AML-193 (cell line): ENCODE results near the gene CCBE1.
"Not testable (repeated sequence)": the region's sequence is repeated elsewhere in the genome, so short reads cannot be mapped to it uniquely, and the experiment has no call there.

Experiments
- DNase-seq, 2 experiments: peaks; one replicate each; lab custom pipeline; 2025; lab: John Stamatoyannopoulos, UW

Gene CCBE1

GRCh38 chr18:59539108-59539507 is 158.1 kb downstream of the CCBE1 start:
- no peak for DNase-seq

DNA sequence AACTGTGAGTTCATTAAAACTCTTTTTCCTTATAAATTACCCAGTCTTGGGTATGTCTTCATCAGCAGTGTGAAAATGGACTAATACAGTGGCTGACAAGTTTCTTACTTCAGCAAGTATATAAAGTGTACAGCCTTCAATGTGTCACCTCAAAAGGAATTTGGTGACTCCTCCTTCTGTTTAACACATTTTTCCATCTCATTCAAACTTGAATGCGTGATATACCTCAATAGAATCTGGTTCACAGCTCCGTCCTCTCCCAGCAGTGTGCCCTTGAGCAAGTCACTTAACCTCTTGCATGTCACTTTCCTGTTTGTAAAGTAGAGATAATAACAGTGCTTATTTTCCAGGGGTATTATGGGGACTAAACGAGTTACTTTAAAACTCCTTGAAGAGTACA is 159.6 kb downstream of the CCBE1 start:
- no peak for DNase-seq

- DNase-seq = no peak
Observed at GRCh38 chr18:59536166-59536565, 161.1 kb downstream of the CCBE1 start.

DNA sequence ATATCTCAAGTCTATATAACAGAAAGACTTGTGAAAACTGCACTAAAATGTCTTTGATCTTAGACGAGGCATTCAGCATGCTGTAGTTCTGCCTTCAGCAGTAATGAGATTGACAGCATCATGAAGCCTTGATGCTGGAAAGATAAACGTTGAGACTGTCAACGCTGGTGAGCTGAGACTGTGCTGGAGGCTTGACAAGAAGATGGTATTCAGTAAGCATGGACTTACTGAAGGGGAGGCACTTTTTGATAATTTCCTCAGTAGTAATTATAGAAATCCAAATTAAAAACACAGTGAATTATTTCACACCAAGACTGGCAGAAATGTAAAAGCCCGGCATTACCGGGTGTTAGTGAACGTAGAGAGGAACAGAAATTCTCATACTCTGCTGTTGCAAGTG is 162.2 kb downstream of the CCBE1 start:
- DNase-seq = no peak

DNA sequence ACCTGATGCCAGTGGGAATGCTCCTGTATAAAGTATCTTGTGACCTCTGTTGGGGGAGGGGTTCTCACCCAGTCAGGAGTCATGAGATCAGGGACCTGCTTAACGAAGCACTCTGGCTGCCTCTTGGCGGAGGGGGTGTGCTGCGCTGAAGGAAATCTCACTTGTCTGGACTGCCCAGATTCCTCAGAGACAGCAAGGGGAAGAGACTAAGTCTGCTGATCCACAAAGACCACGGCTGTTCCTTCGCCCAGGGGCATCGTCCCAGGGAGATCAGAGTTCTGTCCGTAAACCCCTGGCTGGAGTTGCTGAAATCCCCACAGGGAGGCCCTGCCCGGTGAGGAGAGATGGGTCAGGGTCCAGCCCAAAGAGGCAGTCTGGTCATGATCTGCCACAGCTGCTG is 168.4 kb downstream of the CCBE1 start:
- DNase-seq = no peak

DNA sequence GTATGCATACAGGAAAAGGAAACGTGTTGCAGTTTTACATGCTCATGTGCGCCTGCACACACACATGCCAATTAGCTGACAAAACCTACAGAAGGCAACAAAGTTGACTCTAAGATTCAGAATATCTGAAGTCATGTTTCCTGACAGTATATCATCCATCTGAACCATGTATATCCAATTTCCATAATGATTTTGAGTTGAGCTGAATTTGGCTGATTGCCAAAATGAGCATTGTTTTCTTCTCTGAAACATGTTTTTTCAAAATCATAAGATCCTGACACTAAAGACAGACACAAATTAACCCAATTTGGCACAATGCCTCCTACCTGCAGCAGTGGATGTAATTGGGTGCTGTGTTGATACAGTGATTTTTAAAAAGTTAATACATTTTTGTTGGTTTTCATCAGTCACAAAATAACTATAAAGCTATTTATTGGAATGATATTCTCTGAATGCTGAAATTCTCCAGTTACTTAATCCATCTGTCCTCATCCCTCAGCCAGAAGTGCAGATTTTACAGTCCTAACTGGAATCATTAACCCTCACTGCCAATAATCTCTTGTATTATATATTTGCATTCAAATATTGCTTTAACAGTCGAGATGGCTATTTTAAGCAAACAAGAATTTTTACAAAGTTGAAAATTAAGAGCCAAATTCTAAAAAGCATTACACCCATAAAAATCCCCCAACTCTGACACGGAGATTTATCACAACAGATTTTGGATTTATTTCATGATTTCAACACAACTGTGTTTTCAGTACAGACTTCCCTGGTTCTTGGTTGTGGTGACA is 176.5 kb downstream of the CCBE1 start:
- no peak for DNase-seq

- no peak for DNase-seq
Observed at GRCh38 chr18:59518705-59519104, 178.5 kb downstream of the CCBE1 start.

- DNase-seq = no peak
Observed at GRCh38 chr18:59517446-59518165, 179.6 kb downstream of the CCBE1 start.

- no peak for DNase-seq
Observed at GRCh38 chr18:59516356-59517155, 180.7 kb downstream of the CCBE1 start.

GRCh38 chr18:59515956-59516355 is 181.3 kb downstream of the CCBE1 start:
- not testable (repeated sequence) for DNase-seq

DNA sequence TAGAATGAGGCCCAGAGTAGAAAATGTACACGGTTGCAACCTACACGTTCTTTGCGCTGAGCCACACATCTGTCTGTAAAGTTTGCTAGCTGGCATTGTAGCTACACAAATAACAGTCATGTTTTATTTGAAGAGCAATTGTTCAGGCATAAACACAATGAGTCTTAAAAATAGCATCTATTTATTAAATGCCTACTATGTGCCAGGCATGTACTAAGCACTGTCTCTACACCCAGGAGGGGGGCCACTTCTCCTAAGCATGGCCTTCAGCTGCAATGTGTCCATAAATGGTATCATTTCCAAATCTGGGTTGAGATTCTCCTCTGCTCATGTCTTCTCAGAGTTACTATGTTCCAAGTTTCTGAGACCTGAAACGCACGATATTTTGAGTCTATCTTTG is 182.1 kb downstream of the CCBE1 start:
- no peak for DNase-seq

DNA sequence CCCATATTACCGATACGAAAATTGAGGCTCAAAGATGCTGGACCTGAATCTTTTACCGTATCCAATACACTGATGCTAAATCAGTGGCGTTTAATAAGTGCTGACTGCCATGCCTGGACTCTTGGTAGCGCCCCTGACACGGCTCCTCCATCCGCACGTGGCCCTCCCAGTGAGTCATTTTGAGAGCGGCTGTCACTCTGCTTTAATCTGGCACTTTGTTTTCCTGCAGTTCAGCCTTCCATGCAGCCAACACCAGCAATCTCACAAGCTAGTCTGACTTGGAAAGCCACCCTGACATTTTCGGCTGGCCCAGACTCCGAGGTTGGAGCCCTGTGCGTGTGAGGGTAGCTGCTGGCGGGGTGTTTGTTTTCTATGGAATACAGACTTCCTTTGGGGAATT is 183.0 kb downstream of the CCBE1 start:
- DNase-seq = no peak

- DNase-seq = no peak
Observed at GRCh38 chr18:59512025-59512755, 185.0 kb downstream of the CCBE1 start.

- DNase-seq = no peak
Observed at GRCh38 chr18:59509481-59510442, 187.5 kb downstream of the CCBE1 start.

- no peak for DNase-seq
Observed at GRCh38 chr18:59505356-59505755, 191.9 kb downstream of the CCBE1 start.

DNA sequence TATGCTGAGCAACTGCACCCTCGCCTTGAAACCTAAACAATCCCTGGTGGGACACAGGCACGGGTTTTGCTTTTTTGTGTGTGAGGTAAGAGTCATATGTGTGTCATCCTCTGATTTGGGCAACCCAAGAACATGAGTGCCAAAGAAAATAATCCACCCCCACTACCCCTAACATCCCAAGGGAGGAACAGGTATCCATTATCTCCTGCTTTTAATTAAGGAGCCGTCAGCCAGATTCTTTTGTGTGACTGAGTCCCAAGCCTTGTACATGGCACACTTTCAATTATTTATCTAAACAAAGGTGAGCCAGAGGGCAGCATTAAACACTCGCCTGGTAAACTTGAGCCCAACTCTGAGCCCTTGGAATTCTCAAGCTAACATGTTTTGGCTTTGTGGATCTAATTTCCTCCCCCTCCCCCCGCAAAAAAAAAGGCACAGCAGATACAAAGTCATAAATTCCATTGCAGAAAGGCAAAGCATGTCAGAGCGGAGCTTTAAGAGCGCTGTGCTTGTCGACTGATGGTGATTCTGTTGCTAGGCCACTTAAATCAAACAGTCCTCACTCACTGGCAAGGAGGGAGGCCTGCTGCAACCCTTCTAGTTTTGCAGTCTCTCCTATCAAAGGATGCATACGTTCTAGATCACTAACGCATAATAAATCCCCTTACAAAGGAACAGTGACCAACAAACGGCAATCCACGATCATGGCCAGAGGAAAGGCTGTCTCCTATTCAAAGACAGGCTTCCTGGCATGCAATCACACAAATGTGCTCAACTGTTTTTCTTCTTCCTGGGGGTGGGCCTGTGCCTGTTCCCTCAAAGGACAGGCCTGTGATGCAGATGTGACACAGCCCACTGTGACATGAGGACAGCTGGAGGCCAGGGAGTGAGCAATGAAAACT is 194.7 kb downstream of the CCBE1 start:
- no peak for DNase-seq

- DNase-seq = no peak
Observed at GRCh38 chr18:59501920-59502273, 195.3 kb downstream of the CCBE1 start.

DNA sequence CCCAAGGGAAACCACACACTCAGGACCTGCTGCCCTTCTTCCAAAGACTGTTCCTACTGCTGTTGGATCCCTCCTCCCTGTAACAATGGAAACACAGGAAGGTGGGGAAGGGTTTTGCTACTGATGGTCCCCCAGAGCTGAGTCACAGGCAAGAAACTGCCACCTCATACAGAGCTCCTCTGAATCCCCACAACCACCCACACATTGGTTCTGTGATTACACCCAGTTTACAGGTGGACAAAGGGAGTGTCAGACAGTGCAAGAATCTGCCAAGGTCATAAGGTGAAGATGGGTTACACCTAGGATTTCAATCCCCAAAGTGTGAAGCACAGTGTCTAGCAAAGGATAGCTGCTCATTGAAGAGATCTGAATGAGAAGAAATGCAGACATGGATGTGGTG is 196.5 kb downstream of the CCBE1 start:
- no peak for DNase-seq

GRCh38 chr18:59498506-59499086 is 198.6 kb downstream of the CCBE1 start:
- no peak for DNase-seq
